HG03060 (cell line): ENCODE measurements around the gene KLHDC2.
"Not testable (repeated sequence)": the region's sequence is repeated elsewhere in the genome, so short reads cannot be mapped to it uniquely, and the experiment has no call there.

Experiments
- ATAC-seq: cut with Tn5 transposase; IDR thresholded peaks from one replicate; pipeline ENCODE4 v1.9.1; 2021; ENCODE audit warnings: low read depth, moderate number of reproducible peaks; ENCODE audit not compliant: unreplicated experiment

Gene KLHDC2

DNA sequence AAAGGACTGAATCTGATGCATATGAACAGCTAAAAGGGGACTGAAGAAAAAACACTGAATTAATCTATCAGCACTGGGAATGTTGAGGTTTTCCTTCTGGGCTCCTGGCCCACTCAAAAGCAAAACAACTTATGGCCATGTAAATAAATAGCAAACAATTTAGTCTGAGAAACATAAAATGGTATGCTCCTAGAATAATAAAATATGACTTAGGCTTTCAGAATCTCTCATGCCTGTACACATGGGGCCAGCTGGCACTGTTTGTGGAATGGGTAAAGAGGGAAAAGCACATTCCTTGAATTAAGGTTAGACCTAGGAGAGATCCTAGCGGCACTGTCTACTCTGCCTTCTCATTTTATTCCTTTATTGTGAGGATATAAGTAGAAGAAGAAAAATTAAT is 6.2 kb downstream of the KLHDC2 start:
- ATAC-seq: no peak

DNA sequence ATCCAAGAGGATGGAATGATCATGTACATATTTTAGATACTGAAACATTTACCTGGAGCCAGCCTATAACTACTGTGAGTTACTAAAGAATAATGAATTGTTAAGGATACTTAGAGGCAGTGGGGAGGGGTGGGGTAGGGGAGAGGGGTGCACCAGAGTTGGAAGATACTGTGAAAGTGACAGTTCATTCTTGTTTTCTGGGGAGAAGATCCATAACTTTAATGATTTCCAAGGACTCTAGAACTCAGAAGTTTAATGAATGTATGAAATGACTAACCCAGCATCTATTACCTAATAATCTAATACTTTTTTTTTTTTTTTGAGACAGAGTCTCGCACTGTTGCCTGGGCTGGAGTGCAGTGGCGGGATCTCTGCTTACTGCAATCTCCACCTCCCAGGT is 10.5 kb downstream of the KLHDC2 start:
- no peak for ATAC-seq

DNA sequence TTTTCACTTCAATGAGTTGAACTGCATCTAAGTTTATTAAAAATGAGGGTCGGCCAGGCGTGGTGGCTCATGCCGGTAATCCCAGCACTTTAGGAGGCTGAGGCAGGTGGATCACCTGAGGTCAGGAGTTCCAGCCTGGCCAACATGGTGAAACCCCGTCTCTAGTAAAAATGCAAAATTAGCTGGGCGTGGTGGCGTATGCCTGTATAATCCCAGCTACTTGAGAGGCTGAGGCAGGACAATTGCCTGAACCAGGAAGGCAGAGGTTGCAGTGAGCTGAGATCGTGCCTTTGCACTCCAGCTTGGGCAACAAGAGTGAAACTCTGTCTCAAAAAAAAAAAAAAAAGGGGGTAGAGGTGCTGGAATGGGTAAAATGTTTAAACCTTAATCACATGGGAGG is 13.1 kb downstream of the KLHDC2 start:
- ATAC-seq: not testable (repeated sequence)

DNA sequence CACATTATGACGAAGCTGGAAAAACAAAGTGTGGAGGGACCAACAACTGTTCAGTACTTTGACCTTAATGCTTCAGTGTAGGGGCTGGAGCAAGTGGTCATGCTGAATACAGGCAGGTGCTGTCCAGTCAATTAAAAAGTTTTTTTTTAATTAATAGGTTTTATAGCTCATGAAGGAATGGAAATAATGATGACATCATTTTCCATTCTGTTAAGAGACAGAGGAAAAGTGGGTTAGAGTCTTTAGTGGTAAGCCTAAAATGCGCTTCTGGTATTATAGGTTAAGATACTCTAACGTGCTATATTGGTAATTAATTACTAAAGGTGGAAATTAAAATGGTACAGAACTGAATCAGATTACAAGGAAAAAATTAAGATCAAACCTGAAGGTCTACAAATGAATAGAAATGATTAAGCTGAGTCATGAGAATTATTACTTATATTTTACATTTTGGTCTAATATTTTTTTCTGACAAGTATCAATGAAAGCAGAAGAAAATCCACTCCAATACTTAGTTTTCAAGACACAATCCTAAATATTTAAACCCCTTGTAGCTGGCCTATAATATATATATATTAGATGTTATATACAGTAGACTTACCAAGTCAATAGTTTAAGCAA is 15.6 kb downstream of the KLHDC2 start:
- ATAC-seq: no peak

DNA sequence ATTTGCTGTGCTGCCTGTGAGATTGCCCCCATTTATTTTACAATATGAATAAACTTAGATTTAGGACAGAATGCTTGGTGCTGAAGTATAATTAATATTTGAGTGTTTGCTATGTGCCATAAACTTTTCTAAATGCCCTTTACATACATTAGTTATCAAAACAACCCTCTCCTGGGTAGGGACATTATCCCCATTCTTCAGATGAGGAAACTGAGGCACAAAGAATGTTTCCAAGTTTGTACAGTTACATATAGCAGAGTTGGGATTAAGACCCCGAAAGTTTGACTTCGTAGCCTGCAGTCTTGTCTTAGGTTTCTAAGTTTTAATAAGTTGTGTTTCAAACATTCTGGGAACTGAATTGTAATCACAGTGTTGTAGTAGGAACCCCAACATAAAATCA is 18.4 kb downstream of the KLHDC2 start:
- ATAC-seq: no peak

DNA sequence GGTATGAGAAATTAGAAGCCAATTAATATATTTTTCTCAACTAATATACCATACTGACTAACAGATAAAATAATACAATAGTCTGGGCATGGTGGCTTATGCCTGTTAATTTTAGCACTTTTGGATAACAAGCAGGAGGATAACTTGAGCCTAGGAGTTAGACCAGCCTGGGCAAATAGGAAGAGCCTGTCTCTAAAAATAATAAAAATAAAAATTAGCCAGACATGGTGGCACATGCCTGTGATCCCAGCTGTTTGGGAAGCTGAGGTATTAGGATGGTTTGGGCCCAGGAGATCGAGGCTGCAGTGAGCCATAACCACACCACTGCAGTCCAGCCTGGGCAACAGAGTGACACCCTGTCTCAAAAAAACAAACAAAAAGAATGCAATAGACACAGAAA is 24.7 kb downstream of the KLHDC2 start:
- ATAC-seq: no peak

DNA sequence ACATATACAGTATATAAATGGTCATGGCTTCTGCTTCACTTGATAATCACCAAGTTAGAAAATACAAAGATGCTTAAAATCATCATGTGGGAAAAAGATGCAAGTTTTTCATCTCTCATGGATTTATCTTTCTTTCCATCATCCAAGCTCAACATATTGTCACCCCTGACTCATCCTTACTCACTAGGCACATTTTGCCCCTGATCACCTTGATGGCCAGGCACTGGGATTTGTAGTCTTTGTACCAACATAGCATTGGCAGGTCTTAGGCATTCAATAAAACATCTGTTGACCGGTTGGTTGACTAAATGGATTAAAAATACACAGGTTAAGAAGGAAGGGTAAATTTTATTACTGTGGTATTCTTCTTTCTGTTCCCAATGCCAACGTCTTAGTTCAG is 28.1 kb downstream of the KLHDC2 start:
- no peak for ATAC-seq

DNA sequence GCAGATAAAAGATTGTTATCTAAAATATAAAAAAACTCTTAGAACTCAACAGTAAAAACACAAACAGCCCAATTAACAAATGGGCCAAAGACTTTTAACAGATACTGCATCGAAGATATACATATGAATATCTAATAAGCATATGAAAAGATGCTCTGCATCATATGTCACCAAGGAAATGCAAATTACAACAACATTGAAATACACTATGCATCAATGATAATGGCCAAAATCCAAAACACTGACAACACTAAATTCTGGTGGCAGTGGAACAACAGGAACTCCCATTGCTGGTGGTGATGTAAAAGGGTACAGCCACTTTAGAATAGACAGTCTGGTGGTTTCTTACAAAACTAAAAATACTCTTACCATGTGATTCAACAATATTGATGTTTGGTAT is 40.8 kb downstream of the KLHDC2 start:
- ATAC-seq: no peak

DNA sequence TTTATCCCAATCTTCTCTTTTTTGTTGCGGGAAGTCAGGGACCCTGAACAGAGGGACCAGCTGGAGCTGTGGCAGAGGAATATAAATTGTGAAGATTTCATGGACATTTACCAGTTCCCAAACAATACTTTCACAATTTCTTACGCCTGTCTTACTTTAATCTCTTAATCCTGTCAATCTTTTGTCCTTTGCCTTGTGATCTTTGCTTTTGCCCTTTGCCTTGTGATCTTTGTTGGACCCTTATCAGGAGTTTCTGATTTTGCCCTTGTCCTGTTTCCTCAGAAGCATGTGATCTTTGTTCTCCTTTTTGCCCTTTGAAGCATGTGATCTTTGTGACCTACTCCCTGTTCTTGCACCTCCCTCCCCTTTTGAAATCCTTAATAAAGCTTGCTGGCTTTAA is 48.2 kb downstream of the KLHDC2 start:
- not testable (repeated sequence) for ATAC-seq

DNA sequence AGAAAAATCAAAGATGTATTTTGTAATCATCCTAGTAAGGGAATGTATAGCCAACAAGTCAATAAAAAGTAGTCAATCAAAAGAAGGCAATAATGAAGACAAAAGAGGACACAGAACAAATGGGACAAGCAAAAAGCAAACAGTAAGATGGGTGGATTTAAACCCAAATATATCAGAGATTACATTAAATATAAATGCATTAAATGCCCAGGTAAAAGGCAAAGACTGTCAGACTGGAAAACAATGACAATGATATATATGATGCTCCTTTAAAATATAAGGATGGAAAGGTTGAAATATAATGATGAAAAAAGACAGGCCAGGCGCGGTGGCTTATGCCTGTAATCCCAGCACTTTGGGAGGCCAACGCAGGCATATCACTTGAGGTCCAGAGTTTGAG is 48.9 kb downstream of the KLHDC2 start:
- no peak for ATAC-seq

DNA sequence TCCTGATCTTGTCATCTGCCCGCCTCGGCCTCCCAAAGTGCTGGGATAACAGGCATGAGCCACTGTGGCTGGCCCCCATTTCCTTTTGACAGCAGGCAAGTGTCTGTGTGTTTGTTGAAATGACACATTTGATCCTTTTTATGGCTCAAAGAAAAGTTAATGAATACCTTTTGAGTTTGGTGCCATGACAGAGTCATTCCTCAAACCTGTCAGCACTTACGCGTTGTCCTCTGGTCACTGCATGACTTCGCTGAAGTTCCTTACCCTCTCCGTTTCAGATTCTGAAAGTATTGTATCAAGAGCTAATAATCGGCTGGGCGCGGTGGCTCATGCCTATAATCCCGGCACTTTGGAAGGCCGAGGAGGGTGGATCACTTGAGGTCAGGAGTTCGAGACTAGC is 52.2 kb downstream of the KLHDC2 start:
- no peak for ATAC-seq

DNA sequence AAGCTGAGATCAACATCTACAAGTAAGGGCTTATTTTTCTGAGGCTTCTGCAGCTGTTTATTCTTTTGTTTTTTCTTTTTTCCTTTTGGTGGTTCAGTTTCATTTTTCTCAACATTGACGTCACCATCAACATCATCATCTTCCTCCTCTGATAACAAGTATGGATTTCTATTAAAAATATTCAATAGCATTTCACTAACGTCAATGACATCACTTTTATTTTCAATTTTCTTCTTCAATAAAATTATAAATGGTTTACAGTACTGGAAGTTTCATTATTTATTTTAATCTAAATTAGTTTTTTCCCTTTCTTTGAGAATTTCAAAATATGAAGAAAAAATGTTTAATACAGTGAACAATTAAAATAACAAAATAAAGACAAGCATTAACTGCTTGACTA is 60.7 kb downstream of the KLHDC2 start:
- no peak for ATAC-seq
